T follicular helper cell (primary cell): ENCODE measurements around the gene SAMSN1.
A peak's percentile ranks its signal among the peaks of the same experiment; 100 is the strongest.

ENCODE experiments used
- DNase-seq: peaks from one replicate; pipeline ENCODE4 v3.0.0-alpha.2; 2020; ENCODE audit warnings: low read depth

Gene SAMSN1

DNA sequence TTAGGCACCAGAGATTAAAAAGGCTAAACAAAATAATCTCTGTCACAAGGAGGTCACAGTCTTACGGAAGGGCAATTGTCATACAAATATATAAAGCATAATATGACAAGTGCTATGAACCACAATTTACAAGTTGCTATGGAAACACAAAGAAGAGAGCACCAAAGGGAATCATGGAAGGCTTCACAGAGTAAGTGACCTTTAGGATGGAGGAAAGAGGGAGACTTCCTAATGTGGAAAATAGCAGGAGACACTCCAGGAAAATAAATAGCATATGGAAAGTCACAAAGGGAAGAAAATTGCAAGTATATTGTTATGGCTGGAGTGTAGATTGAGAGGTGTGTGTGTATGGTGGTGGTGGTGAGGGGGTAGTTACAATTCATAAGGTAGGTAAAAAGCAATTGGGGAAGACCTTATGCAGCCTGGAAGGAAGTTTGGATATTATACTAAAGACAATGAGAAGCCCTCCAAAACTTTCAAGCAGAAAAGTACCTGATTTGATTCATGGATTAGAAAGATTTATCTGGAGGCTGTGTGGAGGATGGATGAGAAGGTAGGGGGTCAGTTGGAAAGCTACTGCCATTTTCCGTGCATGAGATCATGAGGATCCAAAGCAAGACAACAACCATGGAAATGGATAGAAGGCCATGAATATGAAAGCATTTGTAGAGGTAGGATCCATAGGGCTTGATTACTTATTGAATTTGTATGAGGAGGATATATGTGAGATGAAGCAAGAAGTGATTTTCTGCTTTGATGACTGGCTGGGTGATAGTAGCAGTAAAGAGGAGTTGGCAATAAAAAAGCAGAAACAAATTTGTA is 61.7 kb downstream of the SAMSN1 start:
- DNase-seq: no peak

- DNase-seq: no peak
These were observed 62.8 kb downstream of the SAMSN1 start for GRCh38 chr21:14483296-14483695.

GRCh38 chr21:14482165-14482564 is 64.0 kb downstream of the SAMSN1 start:
- peak; percentile 9 for DNase-seq

GRCh38 chr21:14480411-14481031 is 65.6 kb downstream of the SAMSN1 start:
- DNase-seq: no peak

- no peak for DNase-seq
These were observed 66.8 kb downstream of the SAMSN1 start for GRCh38 chr21:14479241-14479786.

- DNase-seq: no peak
These were observed 68.3 kb downstream of the SAMSN1 start for GRCh38 chr21:14477841-14478240.

GRCh38 chr21:14477133-14477532 is 69.0 kb downstream of the SAMSN1 start:
- DNase-seq: no peak

DNA sequence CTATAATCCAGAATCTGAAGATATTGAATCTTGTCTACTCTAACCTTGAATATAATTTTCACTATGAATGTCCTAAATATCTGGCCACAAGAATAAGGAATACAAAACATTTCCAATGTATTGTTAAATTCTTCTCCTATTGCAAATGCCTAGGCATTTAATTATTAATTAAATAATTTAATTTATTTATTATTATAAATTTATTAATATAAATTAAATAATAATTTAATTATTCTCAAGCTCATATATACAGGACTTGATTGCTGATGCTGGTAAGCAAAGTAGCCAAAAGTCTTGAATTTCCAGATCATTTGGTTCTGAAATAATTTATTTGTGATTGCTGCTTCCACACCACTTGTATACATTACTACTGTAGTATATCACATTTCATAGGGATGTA is 71.1 kb downstream of the SAMSN1 start:
- DNase-seq: no peak

- no peak for DNase-seq
These were observed 76.5 kb downstream of the SAMSN1 start for GRCh38 chr21:14469641-14470040.

DNA sequence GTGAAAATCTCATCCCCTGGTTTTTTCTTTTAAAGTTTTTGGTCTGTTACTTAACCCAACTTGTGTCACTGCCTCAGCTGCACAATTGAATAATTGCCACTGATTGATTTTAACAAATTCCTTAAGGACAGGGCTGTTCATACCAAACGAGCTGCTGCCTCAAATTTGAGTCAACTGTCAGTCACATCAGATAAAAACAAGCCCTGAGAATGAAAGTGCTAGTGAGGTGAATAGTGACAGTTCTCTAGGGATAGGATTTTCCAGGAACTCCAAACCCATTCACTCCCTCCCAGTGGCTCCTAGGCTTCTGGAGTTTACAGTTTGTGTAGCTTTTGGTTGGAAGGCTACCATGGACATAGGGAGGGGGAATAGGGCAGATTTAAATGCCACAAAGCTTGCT is 79.4 kb downstream of the SAMSN1 start:
- no peak for DNase-seq

DNA sequence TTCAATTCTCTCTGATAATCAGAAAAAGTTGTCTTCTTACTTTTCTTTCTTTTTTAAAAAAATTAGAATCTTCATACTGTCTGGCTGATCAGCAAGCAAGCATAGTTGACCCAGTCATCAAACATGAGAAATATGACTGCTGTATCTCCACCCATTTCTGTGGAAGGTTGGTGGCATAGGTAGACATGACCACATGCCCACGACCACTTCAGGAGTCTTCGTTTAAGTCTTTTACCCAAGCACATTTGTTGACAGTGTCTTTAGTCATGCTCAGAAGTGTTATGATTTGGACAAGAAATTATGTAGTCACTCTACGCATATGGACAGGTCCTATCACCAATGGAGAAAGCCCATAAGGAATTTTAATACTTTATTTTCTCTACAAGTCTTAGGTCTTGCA is 88.4 kb downstream of the SAMSN1 start:
- no peak for DNase-seq

DNA sequence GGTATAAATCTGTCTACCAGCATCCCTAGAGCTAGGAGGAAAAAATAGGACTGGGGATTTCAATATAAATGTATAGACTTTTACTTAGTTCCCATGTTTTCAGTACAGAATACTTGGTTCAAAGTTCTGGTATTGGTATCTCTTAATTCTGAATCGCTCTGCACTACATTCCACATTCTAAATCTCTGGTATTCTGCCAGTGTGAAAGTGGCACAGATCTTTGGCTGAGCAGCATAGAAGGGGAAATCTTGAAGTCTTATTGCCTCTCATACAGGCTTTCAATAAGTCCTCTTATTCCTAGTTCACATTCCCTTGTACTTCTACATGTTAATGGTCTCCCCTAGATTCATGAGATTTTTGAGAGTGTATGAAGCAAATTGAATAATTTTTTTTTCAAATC is 89.2 kb downstream of the SAMSN1 start:
- no peak for DNase-seq

DNA sequence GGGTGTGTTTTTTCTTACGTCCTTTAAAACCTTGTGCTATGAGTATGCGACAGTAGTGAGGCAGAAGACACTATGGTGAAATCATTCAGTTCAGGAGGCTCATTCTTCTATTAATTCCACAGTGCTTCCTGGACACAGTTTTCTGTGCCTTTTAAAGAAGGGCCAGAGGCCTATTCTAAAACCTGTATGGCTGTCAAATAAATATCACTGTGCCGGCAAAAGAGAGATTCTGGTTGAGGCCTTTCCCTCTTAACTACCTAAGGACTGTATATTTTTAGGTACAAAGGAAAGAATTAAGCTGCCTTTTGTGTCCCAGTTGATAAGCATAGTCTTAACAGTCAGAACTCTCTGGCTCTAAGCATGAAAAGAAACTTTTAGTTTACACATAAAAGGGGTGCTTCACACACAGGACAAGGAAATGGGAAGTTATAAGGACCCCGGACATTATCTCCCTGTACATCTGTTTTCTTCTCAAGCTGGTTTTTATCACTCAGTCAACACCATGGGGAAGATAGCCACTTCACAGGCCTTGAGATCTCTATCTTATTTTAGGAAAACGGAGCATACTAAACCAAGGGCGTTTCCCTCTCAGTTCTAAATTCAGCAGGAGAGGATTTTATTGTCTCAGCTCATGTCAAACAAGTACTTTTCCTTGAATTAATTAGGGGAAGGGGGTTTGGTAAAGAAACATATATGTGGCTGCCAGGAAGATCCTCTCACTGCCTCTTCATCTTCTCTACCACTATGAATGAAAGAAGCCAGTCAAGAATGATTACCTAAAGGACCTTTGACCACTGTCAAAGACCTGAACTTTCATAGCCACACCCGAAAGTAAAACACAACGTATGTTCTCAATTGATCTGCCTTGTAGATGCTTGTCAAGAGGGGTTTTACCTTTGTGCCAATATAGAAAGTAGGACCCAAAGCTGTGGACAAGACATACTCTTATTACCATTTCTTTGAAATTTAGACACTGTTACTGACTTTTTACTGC is 91.8 kb downstream of the SAMSN1 start:
- no peak for DNase-seq

GRCh38 chr21:14453339-14454015 is 92.6 kb downstream of the SAMSN1 start:
- DNase-seq: no peak

- no peak for DNase-seq
These were observed 93.3 kb downstream of the SAMSN1 start for GRCh38 chr21:14452727-14453241.

GRCh38 chr21:14452031-14452726 is 93.9 kb downstream of the SAMSN1 start:
- DNase-seq: no peak

DNA sequence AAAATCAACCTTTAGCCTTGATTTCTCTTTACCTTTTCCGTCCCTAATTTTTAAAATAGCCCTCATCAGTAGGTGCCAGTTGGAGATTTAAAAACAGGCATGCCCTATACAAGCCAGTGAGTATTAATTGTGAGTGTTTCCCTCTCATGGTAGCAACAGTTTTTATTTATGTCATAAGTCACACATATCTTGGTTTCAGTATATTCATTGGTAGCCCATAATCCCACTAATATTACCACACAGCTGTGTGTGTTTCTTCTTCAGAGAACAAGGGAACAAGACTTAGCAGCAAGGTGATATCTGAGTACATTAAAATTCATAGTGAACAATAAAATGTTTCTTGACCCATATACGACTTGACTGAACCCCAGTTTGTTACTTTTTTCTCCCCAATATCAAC is 94.6 kb downstream of the SAMSN1 start:
- DNase-seq: no peak

- no peak for DNase-seq
These were observed 97.3 kb downstream of the SAMSN1 start for GRCh38 chr21:14448784-14449183.

DNA sequence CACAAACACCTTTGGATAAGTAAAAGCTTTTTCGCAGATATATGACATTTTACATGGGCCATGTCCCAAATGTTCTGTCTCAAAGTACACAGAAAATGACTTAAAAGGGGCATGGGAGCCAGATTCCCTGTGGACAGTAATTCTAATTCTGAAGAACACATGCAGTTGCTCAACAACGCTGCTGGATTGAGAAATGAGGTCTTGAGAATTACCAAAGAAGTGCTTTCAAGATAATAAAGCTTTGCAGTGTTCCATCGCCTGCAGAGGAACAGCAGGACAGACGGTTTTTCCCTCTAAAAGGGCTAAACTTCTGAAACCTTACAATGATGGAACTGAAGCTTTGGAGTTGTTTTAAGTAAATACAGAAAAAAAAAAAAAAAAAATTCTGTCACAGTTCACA is 107.9 kb downstream of the SAMSN1 start:
- no peak for DNase-seq

DNA sequence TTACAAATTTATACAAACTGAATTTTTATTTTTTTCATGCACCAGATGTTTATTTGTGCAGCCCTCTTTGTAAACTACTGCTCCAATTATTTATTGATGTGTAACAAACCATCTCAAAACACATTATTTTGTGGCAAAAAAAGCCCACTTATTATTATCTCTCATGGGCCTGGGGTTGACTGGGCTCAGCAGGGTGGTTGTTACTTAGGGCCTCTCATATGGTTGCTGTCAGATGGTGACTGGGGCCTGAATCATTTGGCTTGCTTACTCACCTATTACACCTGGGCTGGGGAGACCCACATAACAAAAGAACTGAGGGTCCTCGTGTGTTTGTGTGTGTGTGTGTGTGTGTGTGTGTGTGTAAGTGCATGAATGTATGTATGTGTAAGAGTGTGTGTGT is 110.7 kb downstream of the SAMSN1 start:
- DNase-seq: no peak
